ENCODE data around the gene CTNNA1.
"Not testable (repeated sequence)": the region's sequence is repeated elsewhere in the genome, so short reads cannot be mapped to it uniquely, and the experiment has no call there.

The CTNNA1 gene

GRCh38 chr5:138770977-138771376 is 17.8 kb downstream of the CTNNA1 start:
- DNase-seq (ENCODE audit: low read depth): no peak

DNA sequence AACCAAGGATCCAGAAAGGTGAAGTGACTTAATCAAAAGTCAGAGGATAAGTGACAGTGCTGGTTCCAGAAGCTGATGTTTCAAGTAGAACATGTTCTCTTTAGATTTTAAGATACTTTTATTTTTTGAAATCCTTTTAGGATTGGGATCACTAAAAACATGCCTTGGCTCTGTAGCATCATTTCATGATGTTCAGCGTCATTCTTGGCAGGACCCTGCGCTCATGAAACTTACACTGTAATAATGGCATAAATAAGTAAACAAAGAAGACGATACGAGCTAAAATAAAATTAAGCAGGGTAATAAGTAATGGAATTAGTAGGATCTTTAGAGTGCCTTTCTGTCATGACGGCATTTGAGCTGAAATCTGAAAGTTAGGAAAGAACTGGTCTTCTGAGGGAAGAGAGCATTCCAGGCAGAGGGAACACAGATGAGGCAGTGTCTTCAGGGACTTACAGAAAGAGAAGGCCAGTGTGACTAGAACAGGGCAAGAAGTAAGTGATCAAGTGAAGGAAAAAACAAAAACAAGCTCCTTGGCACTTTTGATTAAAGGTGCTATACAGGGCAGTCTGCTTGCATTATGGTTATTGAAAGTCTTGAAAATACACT is 19.9 kb downstream of the CTNNA1 start:
- DNase-seq (ENCODE audit: low read depth): no peak
- no peak for TF ChIP-seq CTCF (IDR thresholded peaks at IDR 0.05; ENCODE audit: low read depth, low read length, missing control alignments)
- no peak overlapping the region for H3K4me3 ChIP-seq (ENCODE audit: low read depth, low read length)

More at GRCh38 chr5:138770977-138771376, 17.8 kb downstream of the CTNNA1 start:
- TF ChIP-seq CTCF (IDR thresholded peaks at IDR 0.05; ENCODE audit: low read depth, low read length, missing control alignments): no peak
- no peak overlapping the region for H3K4me3 ChIP-seq (ENCODE audit: low read depth, low read length)

DNA sequence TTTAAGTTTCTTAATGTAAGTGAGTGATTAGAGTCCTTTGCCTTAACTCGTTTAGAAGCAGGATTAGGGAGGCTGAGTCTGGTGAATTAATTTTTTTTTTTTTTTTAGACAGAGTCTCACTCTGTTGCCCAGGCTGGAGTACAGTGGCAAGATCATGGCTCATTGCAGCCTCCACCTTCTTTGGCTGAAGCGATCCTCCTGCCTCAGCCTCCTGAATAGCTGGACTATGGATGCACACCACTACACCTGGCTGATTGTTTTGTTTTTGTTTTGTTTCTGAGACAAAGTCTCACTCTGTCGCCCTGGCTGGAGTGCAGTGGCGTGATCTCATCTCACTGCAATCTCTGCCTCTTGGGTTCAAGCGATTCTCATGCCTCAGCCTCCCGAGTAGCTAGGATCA is 20.4 kb downstream of the CTNNA1 start:
- not testable (repeated sequence) for DNase-seq (ENCODE audit: low read depth); H3K4me3 ChIP-seq (ENCODE audit: low read depth, low read length)

DNA sequence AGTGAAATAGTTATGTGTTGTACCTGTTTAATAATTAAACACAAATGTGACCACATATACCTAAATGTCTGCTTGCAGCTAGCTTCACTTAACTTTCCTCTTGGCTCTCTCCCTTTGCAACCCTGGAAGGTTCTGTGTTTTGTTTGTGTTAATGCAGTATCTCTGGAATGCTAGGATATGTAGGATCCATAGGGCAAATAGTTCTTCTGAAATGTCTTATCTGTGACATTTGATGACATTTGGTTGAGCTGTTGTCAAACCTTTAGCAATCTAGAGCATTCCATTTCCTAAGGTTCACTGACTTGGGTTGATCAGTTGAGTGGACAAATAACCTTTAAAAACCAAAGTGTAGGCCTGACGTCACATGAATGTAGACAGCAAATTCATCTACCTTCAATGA is 21.8 kb downstream of the CTNNA1 start:
- DNase-seq (ENCODE audit: low read depth): no peak
- no peak overlapping the region for H3K4me3 ChIP-seq (ENCODE audit: low read depth, low read length)
- TF ChIP-seq CTCF (IDR thresholded peaks at IDR 0.05; ENCODE audit: low read depth, low read length, missing control alignments): no peak

- no peak overlapping the region for H3K4me3 ChIP-seq (ENCODE audit: low read depth, low read length)
- DNase-seq (ENCODE audit: low read depth): no peak
- TF ChIP-seq CTCF (IDR thresholded peaks at IDR 0.05; ENCODE audit: low read depth, low read length, missing control alignments): no peak
These were observed 25.0 kb downstream of the CTNNA1 start for GRCh38 chr5:138778234-138778633.

DNA sequence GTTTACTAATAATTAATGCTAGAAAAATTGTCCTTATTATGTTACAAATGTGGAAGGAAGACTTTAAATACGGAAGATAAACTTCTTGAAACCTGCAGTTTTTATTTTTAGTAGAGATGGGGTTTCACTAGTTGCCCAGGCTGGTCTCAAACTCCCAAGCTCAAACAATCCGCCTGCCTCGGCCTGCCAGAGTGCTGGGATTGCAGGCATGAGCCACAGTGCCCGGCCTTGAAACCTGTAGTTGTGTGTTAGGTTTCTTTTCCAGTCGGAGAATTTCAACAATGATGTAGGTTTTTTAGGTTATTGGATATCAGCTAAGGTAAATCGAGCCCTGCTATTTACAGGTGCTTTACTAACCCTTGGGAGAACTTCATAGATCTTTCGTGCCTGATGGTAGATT is 30.8 kb downstream of the CTNNA1 start:
- no peak for TF ChIP-seq CTCF (IDR thresholded peaks at IDR 0.05; ENCODE audit: low read depth, low read length, missing control alignments)
- no peak for DNase-seq (ENCODE audit: low read depth)
- no peak overlapping the region for H3K4me3 ChIP-seq (ENCODE audit: low read depth, low read length)

DNA sequence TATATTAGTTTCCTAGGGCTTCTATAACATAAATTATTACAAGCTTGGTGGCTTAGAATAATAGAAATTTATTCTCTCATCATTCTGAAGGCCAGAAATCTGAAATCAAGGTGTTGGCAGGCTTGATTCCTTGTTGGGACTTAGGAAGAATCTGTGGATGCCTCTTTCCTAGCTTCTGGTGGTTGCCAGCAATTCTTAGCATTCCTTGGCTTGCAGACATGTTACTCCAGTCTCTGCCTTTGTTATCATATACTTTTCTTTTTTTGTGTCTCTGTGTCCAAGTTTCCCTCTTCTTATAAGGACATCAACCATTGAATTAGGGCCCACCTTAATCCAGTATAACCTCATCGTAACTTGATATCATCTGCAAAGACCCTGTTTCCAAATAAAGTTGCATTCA is 31.4 kb downstream of the CTNNA1 start:
- no peak for TF ChIP-seq CTCF (IDR thresholded peaks at IDR 0.05; ENCODE audit: low read depth, low read length, missing control alignments)
- H3K4me3 ChIP-seq (ENCODE audit: low read depth, low read length): no peak overlapping the region
- no peak for DNase-seq (ENCODE audit: low read depth)

Data from GM12864 (cell line).